ENCODE data around the gene E2F6. TPM values are rescaled to one million over a fixed set of nuclear protein-coding genes. Genes with fewer than 3 reads are reported as not detected.

E2F6 gene
- total RNA-seq, 4 donors from 2014 or later = 15.6 to 20.1 (median 19.6) TPM

- 85 to 91% methylated on average over 3 to 4 of the region's 5 CpGs for WGBS, 2 donors (ENCODE audit: low coverage in 1 of 2)
- no peak for TF ChIP-seq EP300 (IDR thresholded peaks at IDR 0.05)
- no peak for TF ChIP-seq POLR2A (IDR thresholded peaks at IDR 0.05)
- no peak for TF ChIP-seq CTCF (IDR thresholded peaks at IDR 0.05)
- TF ChIP-seq POLR2AphosphoS5 (IDR thresholded peaks at IDR 0.05) = no peak
- no peak overlapping the region for H3K4me3 ChIP-seq
- H3K4me1 ChIP-seq = peaks cover 0 to 8% (median 3%) of the 10 kb centered on the region in 3 donors
- H3K36me3 ChIP-seq = no peaks in the 10 kb centered on the region
- H3K27me3 ChIP-seq = peaks cover 8% of the 10 kb centered on the region
- no peaks in the 10 kb centered on the region for H3K9me3 ChIP-seq
- no peak for ATAC-seq
- no peak overlapping the region for H3K27ac ChIP-seq
Measured at GRCh38 chr2:11500702-11501303, 34.8 kb upstream of the E2F6 start.

- Histone ChIP-seq H3K4me1 (peaks cover 0 to 8% (median 3%) of the 10 kb centered on the region in 3 donors), H3K27me3 (peaks cover 23% of the 10 kb centered on the region), H3K4me3 (no peak overlapping the region), H3K9me3 (no peaks in the 10 kb centered on the region), H3K27ac (peak overlapping the region in 3 of 4 donors; percentile 32 to 55 (median 54)), H3K36me3 (no peaks in the 10 kb centered on the region)
- no peak for ATAC-seq
- WGBS, 2 donors (ENCODE audit: low coverage in 1 of 2) = 41 to 60% methylated on average over 2 to 4 of the region's 4 CpGs
- no peak for TF ChIP-seq EP300 (IDR thresholded peaks at IDR 0.05)
- TF ChIP-seq POLR2A (IDR thresholded peaks at IDR 0.05) = no peak
- no peak for TF ChIP-seq CTCF (IDR thresholded peaks at IDR 0.05)
- no peak for TF ChIP-seq POLR2AphosphoS5 (IDR thresholded peaks at IDR 0.05)
Measured at GRCh38 chr2:11499081-11499743, 33.3 kb upstream of the E2F6 start.

- Histone ChIP-seq H3K9me3 (no peaks in the 10 kb centered on the region), H3K4me1 (peaks cover 0 to 8% (median 3%) of the 10 kb centered on the region in 3 donors), H3K27me3 (peaks cover 25% of the 10 kb centered on the region), H3K36me3 (no peaks in the 10 kb centered on the region), H3K4me3 (no peak overlapping the region), H3K27ac (peak overlapping the region in 3 of 4 donors; percentile 32 to 55 (median 54))
- 53 to 60% methylated on average over 3 to 6 of the region's 9 CpGs for WGBS, 2 donors (ENCODE audit: low coverage in 1 of 2)
- ATAC-seq = peak; percentile 77
- TF ChIP-seq POLR2A (IDR thresholded peaks at IDR 0.05) (no peak), POLR2AphosphoS5 (IDR thresholded peaks at IDR 0.05) (no peak), EP300 (IDR thresholded peaks at IDR 0.05) (no peak), CTCF (IDR thresholded peaks at IDR 0.05) (no peak)
Measured at GRCh38 chr2:11498543-11499034, 32.6 kb upstream of the E2F6 start.

- H3K36me3 ChIP-seq = no peaks in the 10 kb centered on the region
- no peaks in the 10 kb centered on the region for H3K9me3 ChIP-seq
- no peak for ATAC-seq
- peaks cover 25% of the 10 kb centered on the region for H3K27me3 ChIP-seq
- no peak overlapping the region for H3K4me3 ChIP-seq
- 60 to 67% methylated on average over 5 to 8 of the region's 30 CpGs for WGBS, 2 donors (ENCODE audit: low coverage in 1 of 2)
- H3K27ac ChIP-seq = no peak overlapping the region
- peaks cover 0 to 8% (median 3%) of the 10 kb centered on the region in 3 donors for H3K4me1 ChIP-seq
- TF ChIP-seq EP300 (IDR thresholded peaks at IDR 0.05) = no peak
- TF ChIP-seq POLR2A (IDR thresholded peaks at IDR 0.05) = no peak
- no peak for TF ChIP-seq CTCF (IDR thresholded peaks at IDR 0.05)
Measured at GRCh38 chr2:11495844-11496681, 30.1 kb upstream of the E2F6 start.

Measured in gastroesophageal sphincter (tissue), 4 donors.